ENCODE results near the gene ELP5. TPM values are rescaled to one million over a fixed set of nuclear protein-coding genes. Genes with fewer than 3 reads are reported as not detected.

ELP5 gene
- total and polyA plus RNA-seq, 2 of the 4 experiments (the other 2 are of a cell fraction), result 39.3 to 46.6 TPM

DNA sequence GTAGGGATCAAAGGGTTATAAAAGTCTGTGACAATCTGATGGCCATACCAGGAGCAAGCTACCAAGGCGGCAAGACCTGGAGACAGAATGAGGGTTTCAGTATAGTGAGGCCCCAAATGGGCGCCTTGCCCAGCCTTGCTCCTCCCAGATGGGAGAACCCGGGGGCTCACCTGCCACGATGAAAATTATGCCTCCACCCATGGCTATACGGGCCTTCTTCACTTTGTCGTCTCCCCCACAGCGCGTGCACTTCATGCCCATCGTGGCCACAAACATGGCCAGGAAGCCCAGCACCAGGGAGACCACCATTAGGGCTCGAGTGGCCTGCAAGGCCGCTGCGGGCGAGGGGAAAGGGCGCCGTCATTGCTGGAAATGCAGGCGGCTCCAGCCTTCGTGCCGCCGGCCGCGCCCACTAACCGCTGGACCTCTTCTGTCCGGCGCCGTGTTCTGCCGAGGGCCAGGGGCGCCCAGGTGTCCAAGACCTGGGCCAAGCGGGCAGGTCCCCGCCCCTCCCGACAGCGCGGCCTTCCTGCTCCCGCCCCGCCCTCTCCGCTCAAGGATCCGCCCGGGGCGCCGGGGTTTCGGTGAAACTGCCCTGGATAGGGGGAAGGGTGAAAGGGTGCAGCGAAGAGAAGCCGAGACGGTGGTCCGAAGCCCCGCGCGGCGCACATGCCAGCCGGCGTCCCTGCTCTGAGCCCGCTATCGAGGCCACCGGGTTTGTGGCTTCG lies 8.8 kb downstream of the ELP5 start:
- H3K9me3 ChIP-seq (ENCODE audit: control insufficient read depth, insufficient read depth, low read length), result no peaks in the 10 kb centered on the region
- POLR2A ChIA-PET (ENCODE audit: unreplicated experiment), result no interaction called here
- H2AFZ ChIP-seq (replicated peaks; ENCODE audit: low read length, poor library complexity), result peak overlapping the region; percentile 87
- H4K20me1 ChIP-seq (ENCODE audit: insufficient read depth, low read length), result no peaks in the 10 kb centered on the region
- H3K4me1 ChIP-seq (ENCODE audit: control insufficient read depth, insufficient read depth, low read length), result peaks cover 8% of the 10 kb centered on the region
- peak overlapping the region; percentile 82 for H3K4me2 ChIP-seq (ENCODE audit: low read depth, low read length)
- no TSS peak for BruUV-seq (replicated peaks)
- CTCF ChIA-PET, result no interaction called here
- H4K91ac ChIP-seq (ENCODE audit: insufficient read depth, low read depth, low read length), result no peak overlapping the region; the same call in 1 of the 2 replicates
- 0 out of 2 replicates have a peak overlapping the region, but pooled peaks have one; percentile 45 for H3K23ac ChIP-seq (ENCODE audit: low read depth, low read length)
- no peak overlapping the region for H2BK20ac ChIP-seq (ENCODE audit: low read depth, low read length)
- peak; percentile 48 for ATAC-seq (ENCODE audit: low read depth)
- intact Hi-C loops (cut with micrococcal nuclease), result no loop called here
- 22% methylated on average over 41 of the region's 54 CpGs; no CpG with 5 or more reads in 1 of the 2 experiments for WGBS, 2 experiments (ENCODE audit: extremely low coverage in 2 of 2, insufficient read length in 1 of 2)
- peaks cover 0 to 6% of the 10 kb centered on the region in 2 experiments; a peak in 1 of 4 replicates for H3K79me1 ChIP-seq (ENCODE audit: low read depth in 1 of 2, low read length in 2 of 2)
- H3K9me1 ChIP-seq (ENCODE audit: insufficient read depth, low read length), result peaks cover 10% of the 10 kb centered on the region
- peak overlapping the region; percentile 37 for H3K4me3 ChIP-seq (ENCODE audit: insufficient read depth, low read depth, low read length)
- in situ Hi-C loops (cut with MboI; ENCODE audit: low sequenced_read_pairs), result no loop called here
- H2BK15ac ChIP-seq (ENCODE audit: low read depth, low read length), result no peak overlapping the region
- H3K27me3 ChIP-seq (ENCODE audit: control insufficient read depth, insufficient read depth, low read length), result peaks cover 13% of the 10 kb centered on the region; the same call in 1 of the 2 replicates
- H3K18ac ChIP-seq (ENCODE audit: low read depth, low read length), result no peak overlapping the region
- H4K8ac ChIP-seq (ENCODE audit: low read depth in 2 of 2, low read length in 2 of 2), result peak overlapping the region in 1 of 2 experiments; percentile 56; a peak in 3 of 4 replicates
- no peak overlapping the region for H3K56ac ChIP-seq (ENCODE audit: extremely low read depth, insufficient read depth, low read length)
- dilution Hi-C loops (cut with HindIII; ENCODE audit: low sequenced_read_pairs, unreplicated experiment), result no loop called here
- no peak overlapping the region for H3K27ac ChIP-seq (ENCODE audit: insufficient read depth, low read length)
- H3K4ac ChIP-seq (ENCODE audit: low read depth, low read length), result peak overlapping the region; percentile 28; the same call in 1 of the 2 replicates
- DNase-seq, result no peak
- H3K9ac ChIP-seq (ENCODE audit: low read depth, low read length), result no peak overlapping the region
- no peak overlapping the region for H2AK5ac ChIP-seq (ENCODE audit: low read depth, low read length)
- peak overlapping the region; percentile 71 for H2AK9ac ChIP-seq (replicated peaks; ENCODE audit: low read depth, low read length, poor library complexity)
- H3K14ac ChIP-seq (replicated peaks; ENCODE audit: low read depth, low read length), result no peak overlapping the region
- TF ChIP-seq SMC3 (IDR thresholded peaks at IDR 0.05; ENCODE audit: low read depth, low read length) (no peak), USF2 (IDR thresholded peaks at IDR 0.05; ENCODE audit: low read depth, low read length) (no peak), RFX5 (IDR thresholded peaks at IDR 0.05; ENCODE audit: low read depth, low read length) (no peak), CHD1 (IDR thresholded peaks at IDR 0.05; ENCODE audit: low read depth, low read length) (no peak), RCOR1 (IDR thresholded peaks at IDR 0.05; ENCODE audit: insufficient replicate concordance, low read length) (no peak), CEBPB (IDR thresholded peaks at IDR 0.05; ENCODE audit: low read depth, low read length) (no peak), MAZ (IDR thresholded peaks at IDR 0.05; ENCODE audit: borderline replicate concordance, low read depth, low read length) (no peak), FOS (IDR thresholded peaks at IDR 0.05; ENCODE audit: low read depth, low read length) (no peak), POLR2A (IDR thresholded peaks at IDR 0.05; ENCODE audit: low read depth, low read length) (no peak), BHLHE40 (IDR thresholded peaks at IDR 0.05; ENCODE audit: low read depth, low read length) (no peak), NFE2L2 (IDR thresholded peaks at IDR 0.05; ENCODE audit: low read depth, low read length) (no peak), ELK1 (IDR thresholded peaks at IDR 0.05; ENCODE audit: borderline replicate concordance, low read depth, low read length) (no peak)
- peaks cover 26% of the 10 kb centered on the region for H3K36me3 ChIP-seq (ENCODE audit: control insufficient read depth, insufficient read depth, low read length)
- H2BK120ac ChIP-seq (ENCODE audit: low read depth, low read length), result no peak overlapping the region
- H2BK5ac ChIP-seq (ENCODE audit: low read depth, low read length, poor library complexity, severe bottlenecking), result no peak overlapping the region
- peak overlapping the region; percentile 78 for H4K5ac ChIP-seq (ENCODE audit: low read depth, low read length)
